Esophagus squamous epithelium (tissue), 4 donors: ENCODE results near the gene MBD2.

Experiments used
- CTCF ChIP-seq, 6 experiments: fragments of 450-650 bp in 4 of 6; fragments of 200-600 bp in 2 of 6; sonication (generic) in 2 of 6; IDR thresholded peaks; one replicate each; pipeline ENCODE4 v1.5.1; 2016 to 2019; ENCODE audit warnings: antibody characterized with exemption in 6 of 6, mild to moderate bottlenecking in 4 of 6, moderate library complexity in 4 of 6
- POLR2A ChIP-seq, 4 donors: fragments of 450-650 bp; IDR thresholded peaks; one replicate each; pipeline ENCODE4 v1.6.1; 2017; ENCODE audit warnings: antibody characterized with exemption in 4 of 4, mild to moderate bottlenecking in 4 of 4, moderate library complexity in 3 of 4

- no peak for TF ChIP-seq CTCF (IDR thresholded peaks at IDR 0.05)
- TF ChIP-seq POLR2A (IDR thresholded peaks at IDR 0.05) = no peak
Observed at GRCh38 chr18:54263904-54264336, 39.5 kb upstream of the MBD2 start.
